D721Med (cell line): ENCODE data around the gene CCSAP.

Experiments
- DNase-seq: peaks from one replicate; pipeline ENCODE4 v3.0.0; 2011; ENCODE audit warnings: low spot score; ENCODE audit not compliant: insufficient read length
- FAIRE-seq: peaks from 2 replicates; lab custom pipeline; 2011; peaks lifted over from hg19 to GRCh38; lab: Jason Lieb, UNC
- CTCF ChIP-seq: IDR thresholded peaks from 2 replicates; pipeline ENCODE4 v1.5.1; 2012; ENCODE audit warnings: mild to moderate bottlenecking, control low read depth; ENCODE audit not compliant: insufficient read depth; ENCODE audit errors: missing control alignments

CCSAP gene

GRCh38 chr1:229316166-229316565 is 26.7 kb downstream of the CCSAP start:
- FAIRE-seq (peak; percentile 69), DNase-seq (no peak)
- TF ChIP-seq CTCF, result no peak

- TF ChIP-seq CTCF, result no peak
These were observed 32.0 kb downstream of the CCSAP start for GRCh38 chr1:229310833-229311232.

GRCh38 chr1:229309684-229310083 is 33.2 kb downstream of the CCSAP start:
- TF ChIP-seq CTCF, result no peak
- FAIRE-seq, result no peak
- no peak for DNase-seq

More at GRCh38 chr1:229310833-229311232, 32.0 kb downstream of the CCSAP start:
- FAIRE-seq (no peak), DNase-seq (no peak)

- no peak for DNase-seq
- TF ChIP-seq CTCF, result no peak
- FAIRE-seq, result peak; percentile 25
These were observed 33.8 kb downstream of the CCSAP start for GRCh38 chr1:229309074-229309473.

GRCh38 chr1:229305392-229305791 is 37.5 kb downstream of the CCSAP start:
- FAIRE-seq (peak; percentile 88), DNase-seq (no peak)
- no peak for TF ChIP-seq CTCF

- FAIRE-seq, result peak; percentile 32
- DNase-seq, result no peak
- TF ChIP-seq CTCF, result no peak
These were observed 39.0 kb downstream of the CCSAP start for GRCh38 chr1:229303855-229304254.

- no peak for FAIRE-seq
These were observed 40.1 kb downstream of the CCSAP start for GRCh38 chr1:229302740-229303139.

More at GRCh38 chr1:229302740-229303139, 40.1 kb downstream of the CCSAP start:
- no peak for DNase-seq
- no peak for TF ChIP-seq CTCF
